ENCODE measurements around the gene ADRA2B. TPM values are rescaled to one million over a fixed set of nuclear protein-coding genes. Genes with fewer than 3 reads are reported as not detected.
A peak's percentile ranks its signal among the peaks of the same experiment; 100 is the strongest.
"Not testable (repeated sequence)": the region's sequence is repeated elsewhere in the genome, so short reads cannot be mapped to it uniquely, and the experiment has no call there.

The ADRA2B gene
- 0.32 TPM in 1 of 2 replicates, not detected in the other for total RNA-seq (2014; rRNA removed; shearing (Covaris generic); ENCODE audit: low replicate concordance)

GRCh38 chr2:96116424-96116878 is at the start of gene ADRA2B:
Gene ADRA2B, minus strand, starts transcription at chr2:96116571. Its CDS starts 422 bp downstream, at chr2:96116149.
- in situ Hi-C loops (cut with HindIII; ENCODE audit: low pct_unique_long_range_greater_than_20kb, low sequenced_read_pairs): no loop called here
- peak; percentile 61 for DNase-seq (ENCODE audit: low read depth)

- in situ Hi-C loops (cut with HindIII; ENCODE audit: low pct_unique_long_range_greater_than_20kb, low sequenced_read_pairs): no loop called here
These were observed 48.3 kb upstream of the ADRA2B start for GRCh38 chr2:96164459-96165184.

GRCh38 chr2:96163768-96164429 is 47.5 kb upstream of the ADRA2B start:
- in situ Hi-C loops (cut with HindIII; ENCODE audit: low pct_unique_long_range_greater_than_20kb, low sequenced_read_pairs): no loop called here
- DNase-seq (ENCODE audit: low read depth): no peak

More at GRCh38 chr2:96164459-96165184, 48.3 kb upstream of the ADRA2B start:
- no peak for DNase-seq (ENCODE audit: low read depth)

GRCh38 chr2:96163415-96163767 is 47.0 kb upstream of the ADRA2B start:
- in situ Hi-C loops (cut with HindIII; ENCODE audit: low pct_unique_long_range_greater_than_20kb, low sequenced_read_pairs): no loop called here
- no peak for DNase-seq (ENCODE audit: low read depth)

- in situ Hi-C loops (cut with HindIII; ENCODE audit: low pct_unique_long_range_greater_than_20kb, low sequenced_read_pairs): no loop called here
- DNase-seq (ENCODE audit: low read depth): no peak
These were observed 45.5 kb upstream of the ADRA2B start for GRCh38 chr2:96161898-96162297.

GRCh38 chr2:96160366-96160765 is 44.0 kb upstream of the ADRA2B start:
- in situ Hi-C loops (cut with HindIII; ENCODE audit: low pct_unique_long_range_greater_than_20kb, low sequenced_read_pairs); DNase-seq (ENCODE audit: low read depth): not testable (repeated sequence)

- DNase-seq (ENCODE audit: low read depth): no peak
- in situ Hi-C loops (cut with HindIII; ENCODE audit: low pct_unique_long_range_greater_than_20kb, low sequenced_read_pairs): no loop called here
These were observed 42.9 kb upstream of the ADRA2B start for GRCh38 chr2:96159084-96159830.

- in situ Hi-C loops (cut with HindIII; ENCODE audit: low pct_unique_long_range_greater_than_20kb, low sequenced_read_pairs): no loop called here
- no peak for DNase-seq (ENCODE audit: low read depth)
These were observed 42.2 kb upstream of the ADRA2B start for GRCh38 chr2:96158554-96158940.

GRCh38 chr2:96157649-96158553 is 41.5 kb upstream of the ADRA2B start:
- in situ Hi-C loops (cut with HindIII; ENCODE audit: low pct_unique_long_range_greater_than_20kb, low sequenced_read_pairs): no loop called here
- DNase-seq (ENCODE audit: low read depth): no peak

- no peak for DNase-seq (ENCODE audit: low read depth)
- in situ Hi-C loops (cut with HindIII; ENCODE audit: low pct_unique_long_range_greater_than_20kb, low sequenced_read_pairs): no loop called here
These were observed 40.7 kb upstream of the ADRA2B start for GRCh38 chr2:96156926-96157648.

GRCh38 chr2:96156011-96156820 is 39.8 kb upstream of the ADRA2B start:
- DNase-seq (ENCODE audit: low read depth): no peak
- in situ Hi-C loops (cut with HindIII; ENCODE audit: low pct_unique_long_range_greater_than_20kb, low sequenced_read_pairs): no loop called here

- in situ Hi-C loops (cut with HindIII; ENCODE audit: low pct_unique_long_range_greater_than_20kb, low sequenced_read_pairs): no loop called here
- DNase-seq (ENCODE audit: low read depth): no peak
These were observed 38.4 kb upstream of the ADRA2B start for GRCh38 chr2:96154506-96155380.

- DNase-seq (ENCODE audit: low read depth): no peak
- in situ Hi-C loops (cut with HindIII; ENCODE audit: low pct_unique_long_range_greater_than_20kb, low sequenced_read_pairs): no loop called here
These were observed 37.6 kb upstream of the ADRA2B start for GRCh38 chr2:96153991-96154431.

GRCh38 chr2:96153291-96153713 is 36.9 kb upstream of the ADRA2B start:
- in situ Hi-C loops (cut with HindIII; ENCODE audit: low pct_unique_long_range_greater_than_20kb, low sequenced_read_pairs): no loop called here
- no peak for DNase-seq (ENCODE audit: low read depth)

GRCh38 chr2:96152304-96153161 is 36.2 kb upstream of the ADRA2B start:
- in situ Hi-C loops (cut with HindIII; ENCODE audit: low pct_unique_long_range_greater_than_20kb, low sequenced_read_pairs): no loop called here
- no peak for DNase-seq (ENCODE audit: low read depth)
